Astrocyte of the spinal cord (primary cell): Measurements from ENCODE around the gene SERPINE1.

Experiments
- DNase-seq: peaks from one replicate; pipeline ENCODE4 v3.0.0; 2011; ENCODE audit warnings: low read depth, low spot score
- H3K4me3 ChIP-seq: 2 replicates; pipeline ENCODE4 v1.5.1; 2011; ENCODE audit warnings: low read depth, mild to moderate bottlenecking, low read length, moderate library complexity
- CTCF ChIP-seq: IDR thresholded peaks from 2 replicates; pipeline ENCODE4 v1.5.1; 2012; ENCODE audit warnings: low read depth, mild to moderate bottlenecking, low read length, inconsistent platforms
- in situ Hi-C: cut with HindIII; loops from 2 replicates; pipeline ENCODE4 v1.10.0; 2017; ENCODE audit warnings: low sequenced_read_pairs

The SERPINE1 gene

GRCh38 chr7:101170617-101171441 lies 43.9 kb downstream of the SERPINE1 start:
- no peak for TF ChIP-seq CTCF
- H3K4me3 ChIP-seq: no peak overlapping the region
- in situ Hi-C loops: no loop called here
- DNase-seq: no peak

- no peak overlapping the region for H3K4me3 ChIP-seq
- no peak for DNase-seq
- in situ Hi-C loops: no loop called here
- TF ChIP-seq CTCF: peak; percentile 29
These were observed 44.5 kb downstream of the SERPINE1 start for GRCh38 chr7:101171442-101171837.

GRCh38 chr7:101172005-101172853 lies 45.3 kb downstream of the SERPINE1 start:
- in situ Hi-C loops: no loop called here
- TF ChIP-seq CTCF: no peak
- H3K4me3 ChIP-seq: no peak overlapping the region
- no peak for DNase-seq

GRCh38 chr7:101172854-101173751 lies 46.2 kb downstream of the SERPINE1 start:
- no peak for TF ChIP-seq CTCF
- H3K4me3 ChIP-seq: no peak overlapping the region
- in situ Hi-C loops: no loop called here
- peak; percentile 68 for DNase-seq

- H3K4me3 ChIP-seq: no peak overlapping the region
- no peak for DNase-seq
- in situ Hi-C loops: no loop called here
- no peak for TF ChIP-seq CTCF
These were observed 46.9 kb downstream of the SERPINE1 start for GRCh38 chr7:101173752-101174244.
